Endothelial cell of umbilical vein (primary cell): ENCODE measurements around the gene HMX2. TPM values are rescaled to one million over a fixed set of nuclear protein-coding genes. Genes with fewer than 3 reads are reported as not detected.

ENCODE experiments used
- BruUV-seq: library from RNA; stranded (reverse); fragments of 400-500 nt; replicated peaks from 2 replicates; lab custom pipeline; 2021; lab: Mats Ljungman, UMichigan
- CTCF ChIA-PET: fragments of 300-600, 350-600 bp; sonication (Branson Sonifier 250); formaldehyde crosslinking; loops from one replicate; lab custom pipeline; 2021; ENCODE audit warnings: antibody characterized with exemption, inconsistent platforms; lab: Charles Lee
- POLR2A ChIA-PET: fragments of 300-600, 350-600 bp; sonication (Branson Sonifier 250); formaldehyde crosslinking; loops from one replicate; lab custom pipeline; 2021; ENCODE audit warnings: antibody characterized with exemption, inconsistent platforms; lab: Charles Lee
- DNase-seq: peaks from one replicate; pipeline ENCODE4 v3.0.0-alpha.2; 2011; ENCODE audit warnings: low read depth, low spot score
- FAIRE-seq: peaks from 2 replicates; lab custom pipeline; 2011; peaks lifted over from hg19 to GRCh38; lab: Jason Lieb, UNC
- H2AFZ ChIP-seq: 2 replicates; pipeline ENCODE4 v1.6.0; 2012; ENCODE audit warnings: low read depth, low read length, control low read depth, inconsistent platforms
- H3K27ac ChIP-seq: 2 replicates; pipeline ENCODE4 v1.5.1; 2011; ENCODE audit warnings: low read depth, mild to moderate bottlenecking, control low read depth, low read length, moderate library complexity; ENCODE audit not compliant: insufficient read depth
- H3K27me3 ChIP-seq, 2 experiments: 2 replicates each; pipeline versions ENCODE4 v1.6.0 to v1.6.1; 2011; ENCODE audit warnings: low read length in 2 of 2, mixed read lengths in 1 of 2; ENCODE audit not compliant: control insufficient read depth in 2 of 2, insufficient read depth in 2 of 2
- H3K36me3 ChIP-seq, 2 experiments: 2 replicates in 1 of 2; 3 replicates in 1 of 2; pipeline ENCODE4 v1.5.1; 2011; ENCODE audit warnings: low read length in 2 of 2, mild to moderate bottlenecking in 1 of 2, moderate library complexity in 1 of 2; ENCODE audit not compliant: control insufficient read depth in 2 of 2, insufficient read depth in 2 of 2; ENCODE audit errors: extremely low read depth in 1 of 2
- H3K4me1 ChIP-seq: 3 replicates; pipeline ENCODE4 v1.5.1; 2011; ENCODE audit warnings: mild to moderate bottlenecking, low read length; ENCODE audit not compliant: control insufficient read depth, insufficient read depth; ENCODE audit errors: extremely low read depth
- H3K4me2 ChIP-seq: 2 replicates; pipeline ENCODE4 v1.6.1; 2011; ENCODE audit warnings: low read length, control low read depth, mixed read lengths; ENCODE audit not compliant: insufficient read depth
- H3K4me3 ChIP-seq, 3 experiments: fragments of 200-600 bp in 1 of 3; sonication (generic), shearing (Covaris generic) in 1 of 3; replicated peaks in 1 of 3; 2 replicates each; pipeline ENCODE4 v1.5.1; 2011 to 2016; ENCODE audit warnings: control low read depth in 3 of 3, low read length in 3 of 3, mild to moderate bottlenecking in 2 of 3, inconsistent platforms in 1 of 3, low read depth in 1 of 3, moderate library complexity in 1 of 3; ENCODE audit not compliant: insufficient read depth in 1 of 3
- H3K79me2 ChIP-seq: 2 replicates; pipeline ENCODE4 v1.6.0; 2012; ENCODE audit warnings: low read length, inconsistent platforms; ENCODE audit not compliant: control insufficient read depth, insufficient read depth
- H3K9ac ChIP-seq: replicated peaks from 2 replicates; pipeline ENCODE3; 2011; ENCODE audit warnings: low read length, control low read depth; ENCODE audit not compliant: insufficient read depth; ENCODE audit errors: extremely low read depth
- H3K9me1 ChIP-seq: replicated peaks from 3 replicates; pipeline ENCODE4 v1.6.0; 2011; ENCODE audit warnings: mild to moderate bottlenecking, low read length; ENCODE audit not compliant: control insufficient read depth, insufficient read depth; ENCODE audit errors: extremely low read depth
- H3K9me3 ChIP-seq: replicated peaks from 2 replicates; pipeline ENCODE4 v1.5.1; 2012; ENCODE audit warnings: low read length, inconsistent platforms; ENCODE audit not compliant: control insufficient read depth, insufficient read depth
- H4K20me1 ChIP-seq: replicated peaks from 2 replicates; pipeline ENCODE3; 2011; ENCODE audit warnings: mild to moderate bottlenecking, low read length; ENCODE audit not compliant: control insufficient read depth, insufficient read depth; ENCODE audit errors: extremely low read depth
- MYC ChIP-seq: IDR thresholded peaks from one replicate; pipeline ENCODE4 v1.6.1; 2011; ENCODE audit warnings: mild to moderate bottlenecking, low read depth, low read length
- POLR2A ChIP-seq: IDR thresholded peaks from 2 replicates; pipeline ENCODE4 v1.6.1; 2012; ENCODE audit warnings: low read depth, mild to moderate bottlenecking, control low read depth, low read length
- dilution Hi-C: fragments of 300-500 bp; cut with MboI; formaldehyde crosslinking; loops from one replicate; pipeline ENCODE4 v1.15.0; 2019; ENCODE audit warnings: low sequenced_read_pairs; ENCODE audit not compliant: extremely low pct_ligation_motif_present
- intact Hi-C: fragments of 100-400 bp; cut with micrococcal nuclease; formaldehyde crosslinking; loops from one replicate; pipeline ENCODE4 v1.10.0; 2022
- polyA plus RNA-seq, 4 experiments: library from polyadenylated mRNA; depleted of rRNA in 3 of 4; stranded (reverse) in 3 of 4; unstranded in 1 of 4; fragments of >200 nt; gene quantifications; 2 replicates each; pipeline versions ENCODE4 v1.2.1 to v1.2.3, GENCODE V29; 2011 to 2012; ENCODE audit warnings: missing spikeins in 1 of 4
- total RNA-seq: library from RNA; stranded (reverse); gene quantifications from 2 replicates; pipeline ENCODE4 v1.2.3, GENCODE V29; 2021
- TF ChIP-seq, protein P1 (sequence below), 2 donors: IDR thresholded peaks; 1 replicate in 1 of 2; 2 replicates in 1 of 2; pipeline ENCODE4 v1.5.1; 2011; ENCODE audit warnings: low read length in 2 of 2, mild to moderate bottlenecking in 2 of 2, moderate library complexity in 2 of 2, control low read depth in 1 of 2, inconsistent platforms in 1 of 2, low read depth in 1 of 2; ENCODE audit not compliant: insufficient read depth in 1 of 2; ENCODE audit errors: extremely low read depth in 1 of 2

Gene HMX2
- total and polyA plus RNA-seq, 2 donors (not counting 3 experiments of a cell fraction or from before 2014, with no cell fraction given): not detected

DNA sequence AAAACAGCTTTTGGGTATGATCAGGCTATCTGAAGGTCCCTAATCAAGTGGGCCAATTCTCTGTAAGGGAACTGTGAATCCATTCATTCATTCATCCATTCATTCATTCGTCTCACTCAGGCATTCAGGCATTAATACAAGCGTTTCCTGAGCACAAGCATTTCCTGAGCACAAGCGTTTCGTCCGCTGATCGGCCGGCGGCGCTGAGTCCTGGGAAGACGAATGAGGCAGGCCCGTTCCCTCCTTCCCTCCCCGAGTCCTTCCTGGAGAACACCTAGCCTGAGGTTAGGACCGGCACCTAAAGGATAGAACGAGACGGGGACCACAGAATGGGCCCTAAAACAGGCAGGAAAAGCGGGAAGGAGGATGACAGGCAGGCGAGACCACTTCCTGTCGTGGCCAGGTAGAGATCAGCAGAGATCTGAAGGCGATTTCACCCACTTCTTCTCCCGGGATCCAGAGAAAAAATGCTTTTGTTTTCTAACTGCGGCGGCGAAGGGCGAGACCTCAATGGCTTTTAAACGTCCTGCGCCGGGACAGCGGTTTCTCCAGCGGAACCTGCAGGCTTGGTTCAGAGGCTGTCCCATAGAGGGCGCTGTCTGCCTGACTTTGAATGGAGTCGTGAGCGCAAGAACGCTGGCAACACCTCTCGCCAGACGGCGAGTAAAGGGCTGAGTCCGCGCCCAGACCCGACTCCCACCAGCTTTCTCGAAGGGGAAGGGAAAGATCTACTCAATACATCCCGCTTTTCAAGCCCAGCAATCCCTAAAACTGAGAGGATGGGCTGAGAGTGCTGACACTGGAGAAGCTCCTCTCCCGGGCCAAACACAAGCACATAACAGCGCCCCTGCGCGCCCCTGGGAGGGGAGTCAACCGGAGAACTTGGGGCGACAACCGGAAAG, 15.1 kb upstream of the HMX2 start:
- Histone ChIP-seq H3K4me2 (peak overlapping the region; percentile 66), H3K4me1 (peaks cover 10% of the 10 kb centered on the region), H3K27me3 (peaks cover 74 to 77% of the 10 kb centered on the region in 2 experiments), H3K36me3 (no peaks in the 10 kb centered on the region), H3K9me1 (no peaks in the 10 kb centered on the region), H4K20me1 (no peaks in the 10 kb centered on the region), H3K4me3 (peak overlapping the region in 2 of 3 experiments; percentile 5 to 12), H3K27ac (no peak overlapping the region), H2AFZ (peak overlapping the region; percentile 56), H3K9ac (no peak overlapping the region), H3K79me2 (no peaks in the 10 kb centered on the region), H3K9me3 (no peaks in the 10 kb centered on the region)
- no TSS peak for BruUV-seq
- dilution Hi-C loops (no loop called here), intact Hi-C loops (loop anchor here (1.0 to 5.0 kb wide), 8 partner anchors 21 to 834 kb away; partner anchors contain the start of gene BUB3)
- DNase-seq (peak; percentile 79), FAIRE-seq (peak; percentile 94)
- CTCF ChIA-PET: interaction anchor here (0.7 to 2.9 kb wide), 17 partner anchors 9 to 1256 kb away, joined by 3 to 20 read pairs (median 4); partner anchors contain the start of gene BUB3
- TF ChIP-seq POLR2A (no peak), MYC (no peak)
- TF ChIP-seq, protein P1, sequence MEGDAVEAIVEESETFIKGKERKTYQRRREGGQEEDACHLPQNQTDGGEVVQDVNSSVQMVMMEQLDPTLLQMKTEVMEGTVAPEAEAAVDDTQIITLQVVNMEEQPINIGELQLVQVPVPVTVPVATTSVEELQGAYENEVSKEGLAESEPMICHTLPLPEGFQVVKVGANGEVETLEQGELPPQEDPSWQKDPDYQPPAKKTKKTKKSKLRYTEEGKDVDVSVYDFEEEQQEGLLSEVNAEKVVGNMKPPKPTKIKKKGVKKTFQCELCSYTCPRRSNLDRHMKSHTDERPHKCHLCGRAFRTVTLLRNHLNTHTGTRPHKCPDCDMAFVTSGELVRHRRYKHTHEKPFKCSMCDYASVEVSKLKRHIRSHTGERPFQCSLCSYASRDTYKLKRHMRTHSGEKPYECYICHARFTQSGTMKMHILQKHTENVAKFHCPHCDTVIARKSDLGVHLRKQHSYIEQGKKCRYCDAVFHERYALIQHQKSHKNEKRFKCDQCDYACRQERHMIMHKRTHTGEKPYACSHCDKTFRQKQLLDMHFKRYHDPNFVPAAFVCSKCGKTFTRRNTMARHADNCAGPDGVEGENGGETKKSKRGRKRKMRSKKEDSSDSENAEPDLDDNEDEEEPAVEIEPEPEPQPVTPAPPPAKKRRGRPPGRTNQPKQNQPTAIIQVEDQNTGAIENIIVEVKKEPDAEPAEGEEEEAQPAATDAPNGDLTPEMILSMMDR (IDR thresholded peaks at IDR 0.05; ENCODE audit: extremely low read depth in 1 of 2, insufficient read depth in 1 of 2, low read depth in 1 of 2, low read length in 2 of 2): peak; percentile 90 to 92
- POLR2A ChIA-PET: no interaction called here
